Measurements from ENCODE around the gene UEVLD.
"Not testable (repeated sequence)": the region's sequence is repeated elsewhere in the genome, so short reads cannot be mapped to it uniquely, and the experiment has no call there.

Gene UEVLD

GRCh38 chr11:18608376-18608775, 19.8 kb upstream of the UEVLD start:
- TF ChIP-seq, protein P1, sequence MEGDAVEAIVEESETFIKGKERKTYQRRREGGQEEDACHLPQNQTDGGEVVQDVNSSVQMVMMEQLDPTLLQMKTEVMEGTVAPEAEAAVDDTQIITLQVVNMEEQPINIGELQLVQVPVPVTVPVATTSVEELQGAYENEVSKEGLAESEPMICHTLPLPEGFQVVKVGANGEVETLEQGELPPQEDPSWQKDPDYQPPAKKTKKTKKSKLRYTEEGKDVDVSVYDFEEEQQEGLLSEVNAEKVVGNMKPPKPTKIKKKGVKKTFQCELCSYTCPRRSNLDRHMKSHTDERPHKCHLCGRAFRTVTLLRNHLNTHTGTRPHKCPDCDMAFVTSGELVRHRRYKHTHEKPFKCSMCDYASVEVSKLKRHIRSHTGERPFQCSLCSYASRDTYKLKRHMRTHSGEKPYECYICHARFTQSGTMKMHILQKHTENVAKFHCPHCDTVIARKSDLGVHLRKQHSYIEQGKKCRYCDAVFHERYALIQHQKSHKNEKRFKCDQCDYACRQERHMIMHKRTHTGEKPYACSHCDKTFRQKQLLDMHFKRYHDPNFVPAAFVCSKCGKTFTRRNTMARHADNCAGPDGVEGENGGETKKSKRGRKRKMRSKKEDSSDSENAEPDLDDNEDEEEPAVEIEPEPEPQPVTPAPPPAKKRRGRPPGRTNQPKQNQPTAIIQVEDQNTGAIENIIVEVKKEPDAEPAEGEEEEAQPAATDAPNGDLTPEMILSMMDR (conservative IDR thresholded peaks at IDR 0.05; ENCODE audit: low read depth, low read length): no peak
- DNase-seq (ENCODE audit: low read depth): no peak
- H3K4me3 ChIP-seq (ENCODE audit: low read length): no peak overlapping the region

- DNase-seq (ENCODE audit: low read depth): no peak
- TF ChIP-seq, protein P1 (conservative IDR thresholded peaks at IDR 0.05; ENCODE audit: low read depth, low read length): no peak
- no peak overlapping the region for H3K4me3 ChIP-seq (ENCODE audit: low read length)
Measured at GRCh38 chr11:18600915-18601569, 12.5 kb upstream of the UEVLD start.

GRCh38 chr11:18599739-18600230, 11.3 kb upstream of the UEVLD start, which contains the start of gene MISFA:
MISFA (plus strand) TSS chr11:18599789; CDS start chr11:18599929, 140 bp downstream.
- no peak within 1 kb of the TSS for H3K4me3 ChIP-seq (ENCODE audit: low read length)
- no peak for DNase-seq (ENCODE audit: low read depth)
- TF ChIP-seq, protein P1 (conservative IDR thresholded peaks at IDR 0.05; ENCODE audit: low read depth, low read length): no peak

- TF ChIP-seq, protein P1 (conservative IDR thresholded peaks at IDR 0.05; ENCODE audit: low read depth, low read length): no peak
- H3K4me3 ChIP-seq (ENCODE audit: low read length): no peak overlapping the region
- no peak for DNase-seq (ENCODE audit: low read depth)
Measured at GRCh38 chr11:18594999-18595749, 6.6 kb upstream of the UEVLD start.

GRCh38 chr11:18594088-18594487, 5.6 kb upstream of the UEVLD start:
- not testable (repeated sequence) for H3K4me3 ChIP-seq (ENCODE audit: low read length); DNase-seq (ENCODE audit: low read depth)

DNA sequence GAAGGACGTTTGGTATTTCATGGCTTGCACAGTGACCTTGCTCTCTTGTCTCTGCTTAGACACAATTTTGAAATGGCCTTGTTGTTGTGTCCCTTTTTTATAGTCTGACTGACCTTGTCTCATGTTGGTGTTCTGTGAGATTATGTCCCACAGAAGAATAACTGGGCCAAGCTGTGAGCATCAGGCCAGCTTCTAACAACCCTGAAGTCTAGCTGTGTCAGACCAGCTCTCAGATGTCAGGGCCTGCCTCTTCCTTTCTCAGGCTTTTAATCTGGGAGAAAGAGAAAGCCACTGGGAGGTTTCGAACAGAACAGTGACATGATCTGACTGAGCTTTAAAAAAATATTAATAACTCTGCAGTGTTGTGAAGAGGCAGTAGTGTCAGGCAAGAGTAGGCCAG, 2.0 kb upstream of the UEVLD start:
- no peak overlapping the region for H3K4me3 ChIP-seq (ENCODE audit: low read length)
- TF ChIP-seq, protein P1 (conservative IDR thresholded peaks at IDR 0.05; ENCODE audit: low read depth, low read length): no peak
- DNase-seq (ENCODE audit: low read depth): no peak

- DNase-seq (ENCODE audit: low read depth): no peak
- H3K4me3 ChIP-seq (ENCODE audit: low read length): no peak overlapping the region
- TF ChIP-seq, protein P1 (conservative IDR thresholded peaks at IDR 0.05; ENCODE audit: low read depth, low read length): no peak
Measured at GRCh38 chr11:18581825-18582224, 6.7 kb downstream of the UEVLD start.
